ENCODE measurements around the gene MPC1L. TPM values are rescaled to one million over a fixed set of nuclear protein-coding genes. Genes with fewer than 3 reads are reported as not detected.

MPC1L gene
- total and polyA plus RNA-seq, 9 of the 15 experiments (the other 6 are each of a cell fraction or from before 2014, with no cell fraction given), result not detected

DNA sequence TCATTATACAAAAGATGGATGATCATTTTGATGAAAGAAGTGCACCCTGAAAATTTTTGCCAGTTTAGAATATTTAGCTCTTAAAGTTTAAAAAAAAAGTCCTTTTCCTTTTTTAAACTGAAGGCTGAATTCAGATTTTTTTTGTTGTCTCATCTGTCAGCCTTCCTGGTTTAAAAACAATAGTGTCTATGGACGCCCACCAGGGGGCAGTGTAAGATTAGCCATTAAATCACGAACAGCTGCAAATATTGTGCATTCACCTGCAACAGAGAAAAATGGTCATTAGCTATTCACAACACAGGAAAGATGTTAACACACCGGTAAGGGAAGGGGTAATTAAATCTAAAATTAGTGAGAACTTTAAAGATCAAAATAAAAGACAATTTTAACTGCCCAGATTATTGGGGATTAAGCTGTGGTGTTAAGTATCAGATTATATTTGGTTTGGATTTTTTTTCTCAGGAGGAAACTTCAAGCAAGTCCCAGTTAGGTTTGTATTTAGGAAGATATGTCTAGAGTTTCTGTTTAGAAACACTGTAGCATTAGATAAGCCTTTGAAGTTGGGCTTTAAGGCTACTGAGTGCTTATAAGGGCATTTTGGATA, 28.5 kb downstream of the MPC1L start (continued):
- TF ChIP-seq, protein P1, sequence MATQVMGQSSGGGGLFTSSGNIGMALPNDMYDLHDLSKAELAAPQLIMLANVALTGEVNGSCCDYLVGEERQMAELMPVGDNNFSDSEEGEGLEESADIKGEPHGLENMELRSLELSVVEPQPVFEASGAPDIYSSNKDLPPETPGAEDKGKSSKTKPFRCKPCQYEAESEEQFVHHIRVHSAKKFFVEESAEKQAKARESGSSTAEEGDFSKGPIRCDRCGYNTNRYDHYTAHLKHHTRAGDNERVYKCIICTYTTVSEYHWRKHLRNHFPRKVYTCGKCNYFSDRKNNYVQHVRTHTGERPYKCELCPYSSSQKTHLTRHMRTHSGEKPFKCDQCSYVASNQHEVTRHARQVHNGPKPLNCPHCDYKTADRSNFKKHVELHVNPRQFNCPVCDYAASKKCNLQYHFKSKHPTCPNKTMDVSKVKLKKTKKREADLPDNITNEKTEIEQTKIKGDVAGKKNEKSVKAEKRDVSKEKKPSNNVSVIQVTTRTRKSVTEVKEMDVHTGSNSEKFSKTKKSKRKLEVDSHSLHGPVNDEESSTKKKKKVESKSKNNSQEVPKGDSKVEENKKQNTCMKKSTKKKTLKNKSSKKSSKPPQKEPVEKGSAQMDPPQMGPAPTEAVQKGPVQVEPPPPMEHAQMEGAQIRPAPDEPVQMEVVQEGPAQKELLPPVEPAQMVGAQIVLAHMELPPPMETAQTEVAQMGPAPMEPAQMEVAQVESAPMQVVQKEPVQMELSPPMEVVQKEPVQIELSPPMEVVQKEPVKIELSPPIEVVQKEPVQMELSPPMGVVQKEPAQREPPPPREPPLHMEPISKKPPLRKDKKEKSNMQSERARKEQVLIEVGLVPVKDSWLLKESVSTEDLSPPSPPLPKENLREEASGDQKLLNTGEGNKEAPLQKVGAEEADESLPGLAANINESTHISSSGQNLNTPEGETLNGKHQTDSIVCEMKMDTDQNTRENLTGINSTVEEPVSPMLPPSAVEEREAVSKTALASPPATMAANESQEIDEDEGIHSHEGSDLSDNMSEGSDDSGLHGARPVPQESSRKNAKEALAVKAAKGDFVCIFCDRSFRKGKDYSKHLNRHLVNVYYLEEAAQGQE (IDR thresholded peaks at IDR 0.05; ENCODE audit: borderline replicate concordance), result peak; percentile 68; the same call in 1 of the 2 replicates
- TF ChIP-seq, protein P1 (CRISPR knock-in tag; IDR thresholded peaks at IDR 0.05; ENCODE audit: low read depth), result no peak
- TF ChIP-seq, protein P2, sequence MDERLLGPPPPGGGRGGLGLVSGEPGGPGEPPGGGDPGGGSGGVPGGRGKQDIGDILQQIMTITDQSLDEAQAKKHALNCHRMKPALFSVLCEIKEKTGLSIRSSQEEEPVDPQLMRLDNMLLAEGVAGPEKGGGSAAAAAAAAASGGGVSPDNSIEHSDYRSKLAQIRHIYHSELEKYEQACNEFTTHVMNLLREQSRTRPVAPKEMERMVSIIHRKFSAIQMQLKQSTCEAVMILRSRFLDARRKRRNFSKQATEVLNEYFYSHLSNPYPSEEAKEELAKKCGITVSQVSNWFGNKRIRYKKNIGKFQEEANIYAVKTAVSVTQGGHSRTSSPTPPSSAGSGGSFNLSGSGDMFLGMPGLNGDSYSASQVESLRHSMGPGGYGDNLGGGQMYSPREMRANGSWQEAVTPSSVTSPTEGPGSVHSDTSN (CRISPR knock-in tag; IDR thresholded peaks at IDR 0.05; ENCODE audit: low read depth), result no peak
- TF ChIP-seq, protein P2 (tag; conservative IDR thresholded peaks at IDR 0.05; ENCODE audit: low read depth), result 0 out of 2 replicates have a peak, but pooled peaks have one; percentile 12
- TF ChIP-seq CBFA2T3 (IDR thresholded peaks at IDR 0.05) (no peak), GATAD2B (IDR thresholded peaks at IDR 0.05; ENCODE audit: borderline replicate concordance) (no peak), MEIS2 (IDR thresholded peaks at IDR 0.05; ENCODE audit: partially characterized antibody) (peak; percentile 48), ZNF239 (CRISPR knock-in tag; IDR thresholded peaks at IDR 0.05) (no peak), BCL6 (CRISPR knock-in tag; IDR thresholded peaks at IDR 0.05) (no peak), SMAD1 (IDR thresholded peaks at IDR 0.05; ENCODE audit: low read depth, low read length, partially characterized antibody) (no peak), SMC3 (conservative IDR thresholded peaks at IDR 0.05; ENCODE audit: insufficient read depth, low read depth, low read length) (peak; percentile 53), TFAM (CRISPR knock-in tag; conservative IDR thresholded peaks at IDR 0.05) (no peak), PHF20 (IDR thresholded peaks at IDR 0.05; ENCODE audit: partially characterized antibody) (no peak), NR3C1 (CRISPR knock-in tag; IDR thresholded peaks at IDR 0.05) (no peak)
- TF ChIP-seq, protein P3, sequence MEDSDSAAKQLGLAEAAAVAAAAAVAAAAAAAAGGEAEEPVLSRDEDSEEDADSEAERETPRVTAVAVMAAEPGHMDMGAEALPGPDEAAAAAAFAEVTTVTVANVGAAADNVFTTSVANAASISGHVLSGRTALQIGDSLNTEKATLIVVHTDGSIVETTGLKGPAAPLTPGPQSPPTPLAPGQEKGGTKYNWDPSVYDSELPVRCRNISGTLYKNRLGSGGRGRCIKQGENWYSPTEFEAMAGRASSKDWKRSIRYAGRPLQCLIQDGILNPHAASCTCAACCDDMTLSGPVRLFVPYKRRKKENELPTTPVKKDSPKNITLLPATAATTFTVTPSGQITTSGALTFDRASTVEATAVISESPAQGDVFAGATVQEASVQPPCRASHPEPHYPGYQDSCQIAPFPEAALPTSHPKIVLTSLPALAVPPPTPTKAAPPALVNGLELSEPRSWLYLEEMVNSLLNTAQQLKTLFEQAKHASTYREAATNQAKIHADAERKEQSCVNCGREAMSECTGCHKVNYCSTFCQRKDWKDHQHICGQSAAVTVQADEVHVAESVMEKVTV (CRISPR knock-in tag; IDR thresholded peaks at IDR 0.05), result peak; percentile 72
- TF ChIP-seq, protein P4, sequence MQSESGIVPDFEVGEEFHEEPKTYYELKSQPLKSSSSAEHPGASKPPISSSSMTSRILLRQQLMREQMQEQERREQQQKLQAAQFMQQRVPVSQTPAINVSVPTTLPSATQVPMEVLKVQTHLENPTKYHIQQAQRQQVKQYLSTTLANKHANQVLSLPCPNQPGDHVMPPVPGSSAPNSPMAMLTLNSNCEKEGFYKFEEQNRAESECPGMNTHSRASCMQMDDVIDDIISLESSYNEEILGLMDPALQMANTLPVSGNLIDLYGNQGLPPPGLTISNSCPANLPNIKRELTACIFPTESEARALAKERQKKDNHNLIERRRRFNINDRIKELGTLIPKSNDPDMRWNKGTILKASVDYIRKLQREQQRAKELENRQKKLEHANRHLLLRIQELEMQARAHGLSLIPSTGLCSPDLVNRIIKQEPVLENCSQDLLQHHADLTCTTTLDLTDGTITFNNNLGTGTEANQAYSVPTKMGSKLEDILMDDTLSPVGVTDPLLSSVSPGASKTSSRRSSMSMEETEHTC (IDR thresholded peaks at IDR 0.05), result no peak
